ACHN (cell line): ENCODE results near the gene CFAP74.

ENCODE experiments used
- DNase-seq: peaks from one replicate; pipeline ENCODE4 v3.0.0-alpha.2; 2015
- in situ Hi-C: cut with HindIII; loops from 2 replicates; pipeline ENCODE4 v1.10.0; 2017; ENCODE audit warnings: low sequenced_read_pairs, low pct_ligation_motif_present, low pct_unique_long_range_greater_than_20kb

Gene CFAP74, protein sequence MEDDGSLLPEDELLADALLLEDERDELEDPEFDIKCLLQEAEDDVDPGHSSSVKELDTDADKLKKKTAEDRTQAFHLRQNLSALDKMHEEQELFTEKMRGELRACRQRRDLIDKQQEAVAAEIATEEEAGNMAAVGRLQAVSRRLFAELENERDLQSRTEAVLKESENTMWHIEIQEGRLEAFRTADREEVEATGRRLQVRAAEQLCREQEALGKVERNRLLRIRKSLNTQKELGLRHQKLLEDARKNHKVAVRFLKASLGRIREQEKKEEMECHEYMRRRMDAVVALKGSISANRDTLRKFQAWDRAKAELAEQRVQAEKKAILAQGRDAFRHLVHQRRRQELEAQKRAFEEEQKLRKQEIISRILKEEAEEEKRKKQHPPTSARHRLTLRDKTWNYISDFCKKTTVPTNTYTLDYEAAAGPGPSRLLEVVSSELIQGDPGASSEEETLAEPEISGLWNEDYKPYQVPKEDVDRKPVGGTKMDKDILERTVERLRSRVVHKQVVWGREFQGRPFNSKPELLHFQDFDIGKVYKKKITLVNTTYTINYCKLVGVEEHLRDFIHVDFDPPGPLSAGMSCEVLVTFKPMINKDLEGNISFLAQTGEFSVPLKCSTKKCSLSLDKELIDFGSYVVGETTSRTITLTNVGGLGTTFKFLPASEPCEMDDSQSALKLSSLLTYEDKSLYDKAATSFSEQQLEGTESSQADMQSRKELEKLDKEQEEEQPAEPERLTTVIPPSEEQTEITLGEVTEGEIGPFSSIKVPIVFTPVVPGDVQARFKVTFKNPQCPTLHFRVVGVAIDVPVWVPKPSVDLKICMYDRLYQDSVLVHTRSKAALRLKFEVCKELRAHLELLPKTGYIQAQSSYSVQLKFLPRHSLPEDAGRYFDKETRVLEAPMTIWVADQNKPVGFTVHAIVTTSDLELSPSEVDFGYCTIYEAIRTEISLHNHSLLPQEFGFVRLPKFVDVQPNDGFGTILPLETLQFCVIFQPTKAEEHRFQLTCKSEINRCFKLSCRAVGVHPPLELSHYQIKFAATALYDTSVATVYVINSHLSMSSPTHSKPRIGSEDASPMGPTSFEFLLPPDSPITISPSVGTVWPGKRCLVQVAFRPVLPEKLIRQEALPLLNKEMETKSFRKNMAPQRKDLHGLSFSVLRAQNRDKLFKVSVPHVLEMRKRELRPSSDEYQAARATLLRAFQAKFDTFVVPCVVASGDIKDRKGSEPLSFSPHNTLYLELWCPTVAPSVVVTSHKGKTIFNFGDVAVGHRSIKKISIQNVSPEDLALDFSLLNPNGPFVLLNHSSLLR (N-terminal part only)

DNA sequence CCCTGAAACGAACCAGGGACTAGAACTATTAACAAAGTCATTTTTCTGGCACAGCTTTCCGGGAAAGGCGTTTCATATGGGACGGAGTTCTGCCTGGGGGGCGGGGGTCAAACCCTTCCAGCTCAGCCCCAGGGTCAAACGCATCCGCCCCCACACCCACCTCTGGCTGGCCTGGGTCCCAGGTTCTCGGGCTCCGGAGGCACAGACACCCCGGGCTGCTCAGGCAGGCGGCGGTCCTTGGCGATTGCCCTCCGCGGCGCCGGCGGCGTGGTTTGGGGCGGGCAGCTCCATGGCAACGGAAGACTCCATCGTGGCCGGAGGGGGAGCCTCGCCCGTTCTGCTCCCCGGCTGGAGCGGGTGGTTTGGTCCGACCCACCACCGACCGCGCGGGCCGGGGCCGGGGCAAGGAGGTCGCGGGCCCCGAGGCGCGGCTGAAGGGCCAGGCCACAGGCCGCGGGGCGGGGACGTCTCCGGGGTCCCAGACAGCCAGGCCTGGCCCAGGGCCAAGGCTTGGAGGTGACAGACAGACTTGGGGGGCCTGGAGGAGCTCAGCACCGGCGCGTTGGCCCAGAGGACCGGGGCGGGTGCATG lies at the start of gene CFAP74:
Gene CFAP74 (minus strand): TSS at position 246 of the 591 bp plus-strand sequence. CDS start 12,830 bp downstream, outside the sequence.
- DNase-seq: no peak
- in situ Hi-C loops: no loop called here

DNA sequence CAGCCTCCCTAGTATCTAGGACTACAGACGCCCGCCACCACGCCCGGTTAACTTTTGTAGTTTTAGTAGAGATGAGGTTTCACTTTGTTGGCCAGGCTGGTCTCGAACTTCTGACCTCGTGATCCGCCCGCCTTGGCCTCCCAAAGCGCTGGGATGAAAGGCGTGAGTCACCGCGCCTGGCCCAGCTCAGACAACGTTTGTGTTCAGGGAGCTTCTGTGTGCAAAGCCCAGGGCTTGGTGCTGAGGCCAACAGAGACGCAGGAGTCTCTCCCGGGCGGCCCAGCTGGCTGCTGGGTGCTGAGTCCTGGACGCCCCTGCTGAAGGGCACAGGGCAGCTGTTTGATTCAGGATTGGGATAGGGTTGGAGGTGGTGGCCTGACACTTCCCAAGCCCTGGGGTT lies 49.6 kb upstream of the CFAP74 start:
- in situ Hi-C loops: no loop called here
- no peak for DNase-seq

DNA sequence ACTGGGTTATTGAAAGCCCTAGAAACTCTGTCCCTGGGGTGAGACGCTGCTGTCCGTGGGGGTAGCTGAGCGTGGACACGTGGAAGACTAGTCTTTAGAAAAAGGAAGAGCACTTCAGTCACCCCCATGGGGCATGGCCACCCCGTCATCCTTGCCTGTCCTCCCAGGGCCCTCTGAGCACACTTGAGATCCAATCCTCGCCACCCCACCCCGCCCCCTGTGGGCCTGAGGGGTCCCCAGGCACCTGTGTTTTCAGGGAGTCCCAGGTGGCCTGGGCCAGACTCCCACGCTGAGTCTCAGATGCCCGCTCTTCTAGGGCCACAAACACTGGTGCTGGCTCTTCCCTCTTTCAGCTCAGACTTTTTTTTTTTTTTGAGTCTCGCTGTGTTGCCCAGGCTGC lies 49.2 kb upstream of the CFAP74 start:
- no peak for DNase-seq
- in situ Hi-C loops: no loop called here

DNA sequence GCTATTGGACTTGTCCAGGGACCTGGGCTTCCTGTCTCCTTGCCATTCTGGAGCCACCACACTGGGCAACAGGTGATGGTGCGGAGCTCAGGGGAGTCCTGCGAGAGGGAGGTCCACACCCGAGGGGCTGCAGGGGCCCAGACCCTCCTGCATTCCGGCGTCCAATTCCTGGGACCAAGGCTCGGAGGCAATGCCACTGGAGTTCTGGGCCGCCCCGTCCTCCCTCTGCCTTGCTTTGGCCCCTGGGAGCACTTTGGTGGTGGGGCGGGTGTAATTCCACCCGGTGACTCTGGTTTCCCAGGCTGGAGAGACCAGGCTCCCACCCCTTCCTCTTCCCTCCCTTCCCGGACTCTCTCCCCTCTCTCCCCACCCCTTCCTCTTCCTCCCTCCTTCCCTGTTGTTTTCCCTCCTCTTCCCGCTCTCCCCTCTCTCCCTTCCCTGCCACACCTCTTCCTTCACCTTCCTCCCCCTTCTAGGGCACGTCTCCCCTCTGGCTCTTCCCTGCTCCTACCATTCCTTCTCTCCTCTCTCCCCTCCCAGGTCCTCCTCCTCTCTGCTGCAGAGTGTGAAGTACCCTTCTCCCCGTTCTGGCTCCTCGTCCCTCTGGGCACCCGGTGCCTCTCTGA lies 48.6 kb upstream of the CFAP74 start:
- in situ Hi-C loops: no loop called here
- DNase-seq: no peak

DNA sequence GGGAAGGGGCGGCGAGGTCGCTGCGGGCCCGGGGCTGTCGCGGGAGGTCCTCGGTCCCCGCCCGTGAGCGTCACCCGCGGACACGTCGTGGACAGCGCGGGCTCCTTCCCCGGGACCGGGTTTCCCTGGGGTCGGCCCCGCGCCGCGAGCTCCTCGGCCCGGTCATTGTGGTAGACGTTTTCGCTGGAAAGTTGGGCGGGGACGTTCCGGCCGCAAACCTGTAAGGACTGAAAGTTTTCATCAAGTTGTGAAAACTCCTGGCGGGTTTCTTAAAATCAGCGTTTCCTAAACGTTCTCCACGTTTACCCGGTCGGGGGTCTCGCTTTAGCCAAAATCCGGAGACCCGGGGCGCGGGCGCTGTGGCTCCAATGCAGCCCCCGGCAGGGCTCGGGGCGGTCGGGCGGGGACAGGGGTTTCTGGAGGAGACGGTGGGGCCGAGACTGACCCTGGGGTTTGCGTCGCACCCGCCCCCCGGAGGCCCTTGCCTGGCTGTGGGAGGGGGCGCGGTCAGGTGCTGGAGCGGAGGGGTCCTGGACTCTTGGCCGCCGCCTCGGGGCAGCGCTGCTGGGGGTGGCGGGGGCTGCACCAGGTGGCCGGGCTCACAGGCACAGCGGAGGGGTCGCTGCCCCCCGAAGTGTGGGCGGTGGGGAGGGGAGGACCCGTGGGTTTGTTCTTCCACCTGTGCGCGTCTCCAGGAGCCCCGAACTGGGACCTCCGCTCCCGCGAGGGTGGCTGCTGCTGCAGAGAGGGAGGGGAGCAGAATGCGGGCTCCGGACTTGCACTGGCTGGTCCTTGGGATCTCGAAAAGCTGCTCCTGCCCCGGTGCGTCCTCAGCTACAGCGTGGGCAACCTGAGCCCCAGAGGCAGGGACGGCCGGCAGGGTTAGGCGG lies 47.5 kb upstream of the CFAP74 start:
- DNase-seq: peak; percentile 9
- in situ Hi-C loops: no loop called here

DNA sequence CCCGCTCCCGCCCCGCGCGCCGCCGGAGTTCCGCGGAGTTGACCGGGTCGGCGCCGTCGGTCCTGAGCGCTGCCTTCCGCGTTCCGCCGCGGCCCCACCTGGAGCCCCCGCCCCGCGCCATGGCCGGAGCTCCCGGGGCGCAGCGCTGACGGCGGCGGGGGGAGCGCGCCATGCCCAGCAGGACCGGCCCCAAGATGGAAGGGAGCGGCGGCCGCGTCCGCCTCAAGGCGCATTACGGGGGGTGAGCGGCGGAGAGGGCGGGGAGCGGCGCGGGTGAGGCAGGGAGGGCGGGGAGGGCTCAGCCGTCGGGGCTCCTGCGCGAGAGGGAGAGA lies 46.8 kb upstream of the CFAP74 start:
- peak; percentile 58 for DNase-seq
- in situ Hi-C loops: no loop called here

DNA sequence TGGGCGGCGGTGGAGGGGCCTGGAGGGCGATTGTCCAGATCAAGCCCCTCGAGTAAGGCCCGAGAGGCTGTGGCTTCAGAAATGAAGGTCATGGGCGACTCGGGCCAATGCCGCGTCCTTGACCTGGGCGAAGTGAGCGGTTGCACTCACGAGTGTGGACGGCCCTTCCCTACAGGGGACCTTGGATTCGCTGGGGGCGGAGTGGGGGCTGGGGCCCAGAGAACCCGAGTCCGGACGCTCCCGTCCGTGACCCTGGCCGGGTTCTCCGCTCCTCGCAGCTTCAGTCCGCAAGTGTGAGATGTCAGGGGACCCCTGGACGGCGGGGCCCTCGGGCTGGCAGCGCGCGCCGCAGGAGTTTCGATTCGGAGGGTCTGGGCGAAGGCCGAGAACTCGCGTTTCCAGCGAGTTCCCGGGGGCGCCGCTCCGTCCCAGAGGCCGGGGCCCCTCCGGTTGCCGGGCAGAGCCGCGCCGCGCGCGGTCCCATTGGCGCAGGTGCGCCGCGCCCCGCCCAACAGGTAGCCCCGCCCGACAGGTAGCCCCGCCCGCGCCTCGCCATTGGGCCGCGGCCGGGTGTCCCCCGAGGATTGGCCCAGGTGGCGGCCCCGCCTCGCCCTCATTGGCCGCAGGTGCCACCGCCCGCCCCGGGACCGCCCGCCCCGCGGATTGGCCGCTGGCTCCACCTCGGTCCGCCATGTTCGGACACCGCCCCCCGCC lies 46.3 kb upstream of the CFAP74 start, which contains the start of gene PRKCZ:
Gene PRKCZ (plus strand): TSS at position 694 of the 714 bp plus-strand sequence. CDS start 220 bp downstream, outside the sequence.
- DNase-seq: peak; percentile 88
- in situ Hi-C loops: no loop called here

DNA sequence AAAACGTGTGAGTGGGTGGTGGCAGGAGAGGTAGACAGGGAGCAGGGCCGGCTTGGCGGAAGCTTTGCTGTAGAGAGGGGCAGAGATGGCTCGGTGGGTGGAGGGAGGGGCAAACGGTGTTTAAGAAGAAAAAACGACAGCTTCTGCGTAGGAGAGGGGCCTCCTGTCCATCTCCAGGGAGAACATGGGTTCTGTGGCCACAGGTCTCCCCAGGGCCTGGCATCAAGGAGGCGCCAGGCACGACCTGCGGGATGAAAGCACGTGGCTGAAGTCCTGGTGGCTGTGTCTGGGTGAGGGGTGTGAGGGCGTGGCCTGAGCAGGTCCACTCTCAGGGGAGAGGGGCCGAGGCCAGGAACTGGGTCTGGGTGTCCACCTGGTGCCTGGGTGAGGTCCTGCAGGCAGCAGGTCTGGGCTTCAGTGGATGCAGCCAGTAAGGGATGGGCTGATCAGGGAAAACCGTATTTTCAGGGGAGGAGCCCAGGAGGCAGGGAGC lies 45.7 kb upstream of the CFAP74 start:
- in situ Hi-C loops: no loop called here
- DNase-seq: peak; percentile 62

DNA sequence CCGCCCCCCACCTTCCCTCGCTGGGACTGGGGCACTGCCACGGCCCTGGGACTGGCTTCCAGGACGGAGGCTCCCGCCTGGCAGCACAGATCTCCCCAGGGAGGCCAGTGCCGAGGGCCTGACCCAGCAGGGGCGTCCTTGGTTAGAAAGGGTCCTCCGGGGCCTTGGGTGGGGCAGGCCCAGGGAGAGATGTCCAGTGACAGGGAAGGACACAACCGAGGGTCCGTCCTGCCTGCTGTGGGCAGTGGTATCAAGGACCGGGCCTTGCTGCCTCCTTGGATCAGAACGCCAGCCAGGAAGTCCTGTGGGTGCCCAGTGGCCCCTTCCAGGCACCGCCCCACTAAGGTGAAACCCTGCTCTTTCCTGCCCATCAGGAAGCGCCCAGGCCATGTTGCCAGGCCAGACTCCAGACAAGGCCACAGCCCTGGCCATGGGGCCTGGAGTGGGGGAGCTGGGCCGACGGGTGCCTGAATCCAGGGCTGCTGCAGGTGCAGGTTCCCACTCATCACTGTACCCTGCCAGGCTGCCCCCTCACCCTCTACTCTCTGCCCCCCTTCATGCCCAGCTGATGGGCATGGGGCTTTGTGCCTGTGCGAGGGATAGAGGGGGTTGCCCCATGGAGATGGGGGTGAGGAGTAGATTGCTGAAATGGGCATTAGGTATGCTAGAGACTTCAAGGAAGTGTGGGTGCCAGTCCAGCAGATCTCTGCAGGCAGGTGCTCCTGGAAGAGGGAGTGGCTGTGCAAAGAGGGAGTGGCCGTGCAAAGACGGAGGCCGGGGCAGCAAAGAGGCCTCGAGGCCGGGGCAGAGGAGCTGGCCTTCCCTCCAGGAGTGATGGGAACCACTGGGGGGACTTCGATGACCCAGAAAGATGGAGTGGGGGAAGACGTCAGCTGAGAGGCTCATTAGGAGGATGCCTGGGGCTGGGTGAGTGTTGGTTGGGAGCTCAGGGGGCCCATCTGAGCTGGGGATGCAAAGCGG lies 44.5 kb upstream of the CFAP74 start:
- in situ Hi-C loops: no loop called here
- DNase-seq: no peak

DNA sequence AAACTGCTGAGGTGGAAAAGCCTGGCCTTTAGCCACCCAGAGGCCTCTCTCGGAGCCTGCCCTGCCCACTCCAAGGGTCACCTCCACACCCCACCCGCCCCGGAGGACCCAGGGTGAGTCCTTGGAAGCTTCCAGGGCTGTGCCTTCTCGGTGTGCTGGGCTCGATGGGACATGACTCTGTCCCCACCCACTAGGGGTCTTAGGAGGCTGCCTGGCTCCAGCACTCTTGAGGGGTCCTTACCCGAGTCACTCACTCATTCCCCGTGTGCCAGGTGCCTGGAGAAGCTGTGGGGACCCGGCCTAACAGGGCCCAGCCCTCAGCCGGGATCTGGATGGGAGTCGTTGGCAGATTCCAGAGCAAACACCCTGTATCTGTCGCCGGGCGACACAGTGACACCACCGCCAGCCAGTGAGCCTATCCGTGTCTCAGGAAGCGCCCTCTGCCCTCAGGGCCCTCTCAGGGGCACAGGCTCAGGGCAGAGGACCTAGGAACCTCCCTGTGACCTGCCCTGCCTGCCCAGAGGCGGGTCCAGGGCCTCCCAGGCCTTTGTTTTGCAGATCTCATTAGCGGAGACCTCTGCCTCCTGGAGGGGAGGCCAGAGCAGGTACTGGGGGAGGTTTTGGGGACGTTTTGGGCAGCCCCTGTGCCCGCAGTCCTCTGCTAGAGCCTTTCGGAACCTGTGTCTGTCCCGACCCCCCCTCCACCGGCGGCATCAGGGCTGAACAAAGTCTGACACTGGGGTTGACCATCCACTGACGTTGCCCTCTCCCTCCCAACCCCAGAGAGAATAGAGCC lies 43.6 kb upstream of the CFAP74 start:
- no peak for DNase-seq
- in situ Hi-C loops: no loop called here

DNA sequence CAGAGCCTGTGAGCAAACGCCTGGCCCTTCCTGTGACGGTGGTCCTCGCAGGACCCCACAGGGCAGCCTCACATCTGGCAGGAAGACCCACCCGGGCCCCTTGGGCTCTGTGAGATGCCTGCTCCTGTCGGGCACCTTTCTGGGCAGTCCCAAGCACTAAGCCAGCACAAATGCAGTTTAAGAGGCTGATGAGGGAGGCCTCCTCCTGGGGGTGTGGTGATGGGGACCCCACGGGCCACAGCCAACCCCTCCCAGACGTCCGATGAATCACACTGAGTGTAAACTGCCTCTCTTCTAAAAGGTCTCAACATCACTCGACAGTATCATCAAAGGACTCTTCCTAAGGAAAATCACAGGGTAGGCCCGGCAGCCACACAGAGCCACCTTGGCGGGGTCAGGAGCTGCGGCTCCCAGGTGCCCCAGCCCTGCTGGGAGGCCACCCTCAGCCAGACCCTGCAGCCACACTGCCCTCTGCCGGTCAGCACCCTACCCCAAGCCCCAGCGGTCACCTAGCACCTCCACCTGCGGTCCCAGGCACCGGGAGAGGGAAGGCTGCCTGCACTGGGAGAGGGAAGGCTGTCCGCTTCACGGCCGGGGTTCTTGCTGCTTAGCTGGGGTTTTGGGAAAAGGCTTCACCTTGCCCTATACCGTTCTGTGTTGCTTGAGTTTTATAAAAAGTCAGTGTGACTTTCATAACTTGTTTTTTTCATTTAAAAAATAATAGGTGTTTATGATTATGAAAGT lies 42.8 kb upstream of the CFAP74 start:
- DNase-seq: peak; percentile 61
- in situ Hi-C loops: no loop called here

DNA sequence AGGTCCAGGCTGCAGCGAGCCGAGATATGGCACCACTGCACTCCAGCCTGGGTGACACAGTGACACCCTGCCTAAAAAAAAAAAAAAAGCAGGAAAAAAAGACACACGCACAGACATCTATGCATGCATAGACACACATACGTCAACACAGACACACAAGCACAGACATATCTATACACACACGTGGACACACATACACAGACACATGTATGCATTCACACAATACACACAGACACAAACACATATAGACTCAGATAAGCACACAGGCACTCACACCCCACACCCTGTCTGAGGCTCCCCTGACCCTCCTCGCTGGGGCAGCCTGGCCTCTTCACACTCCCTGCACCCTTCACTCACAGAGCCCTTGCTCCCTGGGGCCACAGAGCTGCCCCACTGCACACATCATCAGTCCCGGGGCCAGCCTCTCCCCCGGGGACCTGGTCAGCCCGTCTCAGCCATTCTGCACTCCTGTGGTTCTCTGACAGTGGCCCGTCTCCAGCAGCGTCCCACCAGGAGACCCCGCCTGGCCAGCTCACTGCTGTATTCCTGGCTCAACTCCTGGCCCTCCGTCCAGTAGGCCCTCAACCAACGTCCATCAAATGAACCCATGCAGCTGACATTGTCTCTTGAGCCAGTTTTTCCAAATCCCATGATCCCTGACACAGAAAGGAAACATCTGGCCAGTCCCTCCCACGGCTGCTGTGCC lies 42.0 kb upstream of the CFAP74 start:
- no peak for DNase-seq
- in situ Hi-C loops: no loop called here

DNA sequence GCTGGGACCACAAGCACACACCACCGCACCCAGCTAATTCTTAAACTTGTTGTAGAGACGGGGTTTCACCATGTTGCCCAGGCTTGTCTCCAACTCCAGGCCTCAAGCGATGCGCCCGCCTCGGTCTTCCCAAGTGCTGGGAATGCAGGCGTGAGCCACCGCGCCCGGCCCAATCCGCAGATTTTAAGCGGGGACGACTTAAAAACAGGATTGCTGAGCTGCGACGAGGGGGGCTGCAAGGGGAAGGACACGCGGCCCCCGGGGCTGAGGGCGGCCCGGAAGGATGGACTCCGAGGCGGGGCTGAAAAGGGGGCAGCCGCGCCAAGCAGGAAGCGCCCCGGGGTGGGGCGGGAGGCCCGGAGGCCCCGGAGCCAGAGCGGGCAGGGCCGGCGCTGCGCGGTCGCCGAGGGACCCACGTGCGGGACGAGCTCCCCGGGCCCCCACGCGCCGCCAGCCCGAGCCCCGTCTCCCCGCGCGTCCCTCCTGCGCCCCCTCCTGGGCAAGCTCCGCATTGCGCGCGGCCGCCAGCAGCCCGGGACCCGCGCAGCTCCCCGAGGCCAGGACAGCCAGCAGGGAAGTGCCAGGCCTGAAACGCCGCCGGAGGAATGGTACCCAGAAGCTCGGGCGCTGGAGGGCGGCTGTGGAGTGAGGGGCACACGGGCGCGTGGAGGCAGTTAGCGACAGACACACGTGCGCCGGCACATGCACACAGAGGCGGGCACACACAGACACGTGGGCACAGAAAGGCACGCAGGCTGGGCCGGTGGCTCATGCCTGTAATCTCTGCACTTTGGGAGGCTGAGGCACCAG lies 41.1 kb upstream of the CFAP74 start:
- peak; percentile 54 for DNase-seq
- in situ Hi-C loops: no loop called here
